Hepatocyte (in vitro differentiated cells): Measurements from ENCODE around the gene CPSF4.

Experiments used
- EZH2 ChIP-seq: fragments of 200-600 bp; sonication (generic); IDR thresholded peaks from 2 replicates; pipeline ENCODE4 v1.6.1; 2016; ENCODE audit warnings: antibody characterized with exemption, mild to moderate bottlenecking, borderline replicate concordance
- EZH2phosphoT487 ChIP-seq: fragments of 200-600 bp; sonication (generic); IDR thresholded peaks from one replicate; pipeline ENCODE4 v1.6.1; 2018; ENCODE audit warnings: antibody characterized with exemption, mild to moderate bottlenecking, low read depth, moderate library complexity; ENCODE audit not compliant: unreplicated experiment, severe bottlenecking
- TF ChIP-seq, protein P1 (sequence below): fragments of 200-600 bp; sonication (generic); IDR thresholded peaks from 2 replicates; pipeline ENCODE4 v1.5.1; 2016; ENCODE audit warnings: antibody characterized with exemption, mild to moderate bottlenecking; ENCODE audit not compliant: poor library complexity

DNA sequence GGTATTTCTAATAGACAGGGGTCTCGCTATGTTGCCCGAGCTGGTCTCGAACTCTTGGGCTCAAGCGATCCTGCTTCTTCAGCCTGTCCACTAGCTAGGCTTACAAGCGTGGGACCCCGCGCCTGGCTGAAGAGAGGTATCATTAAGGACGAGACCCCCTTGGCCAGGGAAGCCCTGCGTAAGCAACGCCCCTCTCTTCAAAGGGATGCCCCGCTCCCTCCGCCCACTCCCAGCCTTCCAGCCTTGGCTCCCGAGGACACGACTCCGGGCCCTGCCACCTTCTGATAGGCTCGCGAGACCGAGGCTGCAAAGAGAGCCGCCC is 65.5 kb downstream of the CPSF4 start:
- TF ChIP-seq, protein P1, sequence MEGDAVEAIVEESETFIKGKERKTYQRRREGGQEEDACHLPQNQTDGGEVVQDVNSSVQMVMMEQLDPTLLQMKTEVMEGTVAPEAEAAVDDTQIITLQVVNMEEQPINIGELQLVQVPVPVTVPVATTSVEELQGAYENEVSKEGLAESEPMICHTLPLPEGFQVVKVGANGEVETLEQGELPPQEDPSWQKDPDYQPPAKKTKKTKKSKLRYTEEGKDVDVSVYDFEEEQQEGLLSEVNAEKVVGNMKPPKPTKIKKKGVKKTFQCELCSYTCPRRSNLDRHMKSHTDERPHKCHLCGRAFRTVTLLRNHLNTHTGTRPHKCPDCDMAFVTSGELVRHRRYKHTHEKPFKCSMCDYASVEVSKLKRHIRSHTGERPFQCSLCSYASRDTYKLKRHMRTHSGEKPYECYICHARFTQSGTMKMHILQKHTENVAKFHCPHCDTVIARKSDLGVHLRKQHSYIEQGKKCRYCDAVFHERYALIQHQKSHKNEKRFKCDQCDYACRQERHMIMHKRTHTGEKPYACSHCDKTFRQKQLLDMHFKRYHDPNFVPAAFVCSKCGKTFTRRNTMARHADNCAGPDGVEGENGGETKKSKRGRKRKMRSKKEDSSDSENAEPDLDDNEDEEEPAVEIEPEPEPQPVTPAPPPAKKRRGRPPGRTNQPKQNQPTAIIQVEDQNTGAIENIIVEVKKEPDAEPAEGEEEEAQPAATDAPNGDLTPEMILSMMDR, result no peak
- TF ChIP-seq EZH2, result no peak
- TF ChIP-seq EZH2phosphoT487, result no peak
